ENCODE measurements around the gene PSMB9.

The PSMB9 gene

GRCh38 chr6:32853541-32854375 lies at the start of gene PSMB9, which contains the start of gene TAP1:
TSS of gene PSMB9 (plus strand) at chr6:32854192. CDS start at chr6:32854230, 38 bp downstream.
TSS of gene TAP1 (minus strand) at chr6:32853704. CDS start at chr6:32853636, 68 bp downstream.
- TF ChIP-seq CREB1 (IDR thresholded peaks at IDR 0.05; ENCODE audit: low read depth), result peak; percentile 83
- peak; percentile 55; the same call in 1 of the 2 replicates for TF ChIP-seq MAX (IDR thresholded peaks at IDR 0.05)
- peak; percentile 49; the same call in 1 of the 2 replicates for TF ChIP-seq RAD21 (IDR thresholded peaks at IDR 0.05; ENCODE audit: low read depth)
- TF ChIP-seq TAF1 (IDR thresholded peaks at IDR 0.05; ENCODE audit: low read depth), result no peak
- peak; percentile 70 for TF ChIP-seq REST (IDR thresholded peaks at IDR 0.05; ENCODE audit: low read depth)

DNA sequence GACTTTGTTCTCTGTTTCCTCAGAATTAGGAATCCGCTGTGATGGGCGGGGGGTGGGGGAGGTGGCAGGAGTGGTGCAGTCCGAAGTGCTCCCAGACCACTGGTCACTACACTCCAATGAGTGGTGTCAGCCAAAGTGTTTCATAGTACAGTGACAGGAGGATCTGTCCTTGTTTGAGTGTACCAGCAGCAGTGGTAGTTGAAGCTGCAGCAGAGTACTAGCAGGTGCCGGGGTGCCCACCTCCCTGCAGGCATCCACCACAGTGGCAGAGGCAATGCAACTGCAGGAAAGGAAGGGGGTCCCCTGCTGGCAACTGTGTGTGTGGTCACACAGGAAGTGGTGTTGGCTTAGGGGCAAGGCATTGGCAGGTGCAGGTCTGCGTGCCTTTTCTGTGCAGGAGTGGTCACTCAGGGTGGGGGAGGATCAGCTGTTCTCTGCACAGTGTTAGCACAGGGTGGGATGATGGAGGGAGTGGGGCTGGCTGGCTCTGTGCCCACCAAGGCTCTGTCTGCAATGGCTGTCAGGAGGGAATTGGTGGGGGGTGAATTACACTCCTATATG lies 46.9 kb upstream of the PSMB9 start:
- no peak for TF ChIP-seq ZBTB7A (IDR thresholded peaks at IDR 0.05; ENCODE audit: low read depth)
- TF ChIP-seq NFIC (IDR thresholded peaks at IDR 0.05), result no peak
- no peak for TF ChIP-seq CEBPB (IDR thresholded peaks at IDR 0.05)
- no peak for TF ChIP-seq EGR1 (IDR thresholded peaks at IDR 0.05)
- no peak for TF ChIP-seq RAD21 (IDR thresholded peaks at IDR 0.05; ENCODE audit: low read depth)
- no peak for TF ChIP-seq TAF1 (IDR thresholded peaks at IDR 0.05; ENCODE audit: low read depth)
- no peak for TF ChIP-seq YY1 (IDR thresholded peaks at IDR 0.05; ENCODE audit: low read depth)
- TF ChIP-seq REST (IDR thresholded peaks at IDR 0.05; ENCODE audit: low read depth), result no peak
- no peak for TF ChIP-seq USF1 (IDR thresholded peaks at IDR 0.05)
- TF ChIP-seq CREB1 (IDR thresholded peaks at IDR 0.05; ENCODE audit: low read depth), result no peak
- no peak for TF ChIP-seq EP300 (IDR thresholded peaks at IDR 0.05; ENCODE audit: borderline replicate concordance)
- no peak for TF ChIP-seq TEAD4 (IDR thresholded peaks at IDR 0.05)
- TF ChIP-seq FOXM1 (IDR thresholded peaks at IDR 0.05; ENCODE audit: borderline replicate concordance, low read depth), result no peak
- no peak for TF ChIP-seq MAX (IDR thresholded peaks at IDR 0.05)
- no peak for TF ChIP-seq TCF12 (IDR thresholded peaks at IDR 0.05; ENCODE audit: low read depth)

DNA sequence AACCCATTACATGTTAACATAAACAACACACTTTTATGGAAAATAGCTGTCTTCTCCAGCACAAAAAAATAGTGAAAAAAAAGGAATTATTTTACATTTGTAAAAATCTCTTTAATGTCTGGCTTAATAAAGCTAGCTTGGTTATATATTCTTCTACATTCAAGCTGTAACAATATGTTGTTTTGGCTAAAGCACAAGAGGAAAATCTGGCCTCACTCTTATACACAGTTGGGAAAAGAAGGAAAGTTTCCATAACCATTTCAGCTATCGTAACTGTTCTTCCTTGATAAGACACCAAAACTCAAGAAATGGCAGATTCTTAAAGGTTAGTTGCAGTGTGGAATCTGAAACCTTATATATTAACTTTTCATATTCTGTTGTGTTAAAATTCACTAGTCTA lies 44.8 kb upstream of the PSMB9 start:
- no peak for TF ChIP-seq TAF1 (IDR thresholded peaks at IDR 0.05; ENCODE audit: low read depth)
- no peak for TF ChIP-seq TCF12 (IDR thresholded peaks at IDR 0.05; ENCODE audit: low read depth)
- no peak for TF ChIP-seq NFIC (IDR thresholded peaks at IDR 0.05)
- no peak for TF ChIP-seq REST (IDR thresholded peaks at IDR 0.05; ENCODE audit: low read depth)
- no peak for TF ChIP-seq USF1 (IDR thresholded peaks at IDR 0.05)
- no peak for TF ChIP-seq TEAD4 (IDR thresholded peaks at IDR 0.05)
- TF ChIP-seq ZBTB7A (IDR thresholded peaks at IDR 0.05; ENCODE audit: low read depth), result no peak

- no peak for TF ChIP-seq TCF12 (IDR thresholded peaks at IDR 0.05; ENCODE audit: low read depth)
- TF ChIP-seq TEAD4 (IDR thresholded peaks at IDR 0.05), result no peak
- no peak for TF ChIP-seq ZBTB7A (IDR thresholded peaks at IDR 0.05; ENCODE audit: low read depth)
- TF ChIP-seq REST (IDR thresholded peaks at IDR 0.05; ENCODE audit: low read depth), result no peak
- no peak for TF ChIP-seq MAX (IDR thresholded peaks at IDR 0.05)
- TF ChIP-seq YY1 (IDR thresholded peaks at IDR 0.05; ENCODE audit: low read depth), result no peak
- no peak for TF ChIP-seq NFIC (IDR thresholded peaks at IDR 0.05)
- TF ChIP-seq USF1 (IDR thresholded peaks at IDR 0.05), result no peak
- TF ChIP-seq RAD21 (IDR thresholded peaks at IDR 0.05; ENCODE audit: low read depth), result no peak
- TF ChIP-seq EP300 (IDR thresholded peaks at IDR 0.05; ENCODE audit: borderline replicate concordance), result no peak
- no peak for TF ChIP-seq EGR1 (IDR thresholded peaks at IDR 0.05)
- TF ChIP-seq FOXM1 (IDR thresholded peaks at IDR 0.05; ENCODE audit: borderline replicate concordance, low read depth), result no peak
- no peak for TF ChIP-seq CREB1 (IDR thresholded peaks at IDR 0.05; ENCODE audit: low read depth)
- TF ChIP-seq CEBPB (IDR thresholded peaks at IDR 0.05), result no peak
- no peak for TF ChIP-seq TAF1 (IDR thresholded peaks at IDR 0.05; ENCODE audit: low read depth)
Observed at GRCh38 chr6:32814145-32814544, 39.8 kb upstream of the PSMB9 start.
